Nephron progenitor cell (in vitro differentiated cells): ENCODE results near the gene ZSCAN25.

Experiments
- DNase-seq: peaks from one replicate; pipeline ENCODE4 v3.0.0; 2021
- H3K27ac Mint-ChIP-seq: 2 replicates; pipeline ENCODE4 v1.8.0; 2021; ENCODE audit warnings: mild to moderate bottlenecking, moderate library complexity, mixed read lengths
- H3K27me3 Mint-ChIP-seq: 2 replicates; pipeline ENCODE4 v1.8.0; 2021; ENCODE audit warnings: mild to moderate bottlenecking, low read depth, mixed read lengths; ENCODE audit not compliant: poor library complexity
- H3K36me3 Mint-ChIP-seq: 2 replicates; pipeline ENCODE4 v1.8.0; 2021; ENCODE audit warnings: low read depth, mixed read lengths
- H3K4me1 Mint-ChIP-seq: 2 replicates; pipeline ENCODE4 v1.8.0; 2021; ENCODE audit warnings: mixed read lengths
- H3K4me3 Mint-ChIP-seq: 2 replicates; pipeline ENCODE4 v1.8.0; 2021; ENCODE audit warnings: mild to moderate bottlenecking, moderate library complexity, mixed read lengths
- H3K9me3 Mint-ChIP-seq: 2 replicates; pipeline ENCODE4 v1.8.0; 2021; ENCODE audit warnings: mild to moderate bottlenecking, moderate library complexity, mixed read lengths
- TF ChIP-seq, protein P1 (sequence below): fragments of 200-600 bp; sonication (generic); IDR thresholded peaks from 2 replicates; pipeline ENCODE4 v1.5.0; 2021; ENCODE audit warnings: antibody characterized with exemption

The ZSCAN25 gene

GRCh38 chr7:99596408-99596955 lies 20.3 kb upstream of the ZSCAN25 start:
- no peaks in the 10 kb centered on the region for H3K4me1 Mint-ChIP-seq
- no peak overlapping the region for H3K27ac Mint-ChIP-seq

GRCh38 chr7:99597762-99598501 lies 18.8 kb upstream of the ZSCAN25 start, which contains the start of gene TMEM225B:
TSS of gene TMEM225B (plus strand) at chr7:99598267. CDS start at chr7:99604389, 6,122 bp downstream.
- Mint-ChIP-seq H3K27me3 (peaks cover 5% of the 10 kb centered on the region), H3K36me3 (no peaks in the 10 kb centered on the region), H3K4me1 (no peaks in the 10 kb centered on the region), H3K27ac (no peak within 1 kb of the TSS), H3K4me3 (no peak within 1 kb of the TSS), H3K9me3 (no peaks in the 10 kb centered on the region)
- DNase-seq: no peak
- TF ChIP-seq, protein P1, sequence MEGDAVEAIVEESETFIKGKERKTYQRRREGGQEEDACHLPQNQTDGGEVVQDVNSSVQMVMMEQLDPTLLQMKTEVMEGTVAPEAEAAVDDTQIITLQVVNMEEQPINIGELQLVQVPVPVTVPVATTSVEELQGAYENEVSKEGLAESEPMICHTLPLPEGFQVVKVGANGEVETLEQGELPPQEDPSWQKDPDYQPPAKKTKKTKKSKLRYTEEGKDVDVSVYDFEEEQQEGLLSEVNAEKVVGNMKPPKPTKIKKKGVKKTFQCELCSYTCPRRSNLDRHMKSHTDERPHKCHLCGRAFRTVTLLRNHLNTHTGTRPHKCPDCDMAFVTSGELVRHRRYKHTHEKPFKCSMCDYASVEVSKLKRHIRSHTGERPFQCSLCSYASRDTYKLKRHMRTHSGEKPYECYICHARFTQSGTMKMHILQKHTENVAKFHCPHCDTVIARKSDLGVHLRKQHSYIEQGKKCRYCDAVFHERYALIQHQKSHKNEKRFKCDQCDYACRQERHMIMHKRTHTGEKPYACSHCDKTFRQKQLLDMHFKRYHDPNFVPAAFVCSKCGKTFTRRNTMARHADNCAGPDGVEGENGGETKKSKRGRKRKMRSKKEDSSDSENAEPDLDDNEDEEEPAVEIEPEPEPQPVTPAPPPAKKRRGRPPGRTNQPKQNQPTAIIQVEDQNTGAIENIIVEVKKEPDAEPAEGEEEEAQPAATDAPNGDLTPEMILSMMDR: no peak

More at GRCh38 chr7:99596408-99596955, 20.3 kb upstream of the ZSCAN25 start:
- TF ChIP-seq, protein P1: no peak
- Mint-ChIP-seq H3K9me3 (no peaks in the 10 kb centered on the region), H3K27me3 (peaks cover 5% of the 10 kb centered on the region), H3K36me3 (no peaks in the 10 kb centered on the region), H3K4me3 (no peak overlapping the region)
- DNase-seq: no peak

GRCh38 chr7:99599836-99600235 lies 16.9 kb upstream of the ZSCAN25 start:
- H3K4me3 Mint-ChIP-seq: no peak overlapping the region
- no peak overlapping the region for H3K27ac Mint-ChIP-seq
- no peak for DNase-seq

DNA sequence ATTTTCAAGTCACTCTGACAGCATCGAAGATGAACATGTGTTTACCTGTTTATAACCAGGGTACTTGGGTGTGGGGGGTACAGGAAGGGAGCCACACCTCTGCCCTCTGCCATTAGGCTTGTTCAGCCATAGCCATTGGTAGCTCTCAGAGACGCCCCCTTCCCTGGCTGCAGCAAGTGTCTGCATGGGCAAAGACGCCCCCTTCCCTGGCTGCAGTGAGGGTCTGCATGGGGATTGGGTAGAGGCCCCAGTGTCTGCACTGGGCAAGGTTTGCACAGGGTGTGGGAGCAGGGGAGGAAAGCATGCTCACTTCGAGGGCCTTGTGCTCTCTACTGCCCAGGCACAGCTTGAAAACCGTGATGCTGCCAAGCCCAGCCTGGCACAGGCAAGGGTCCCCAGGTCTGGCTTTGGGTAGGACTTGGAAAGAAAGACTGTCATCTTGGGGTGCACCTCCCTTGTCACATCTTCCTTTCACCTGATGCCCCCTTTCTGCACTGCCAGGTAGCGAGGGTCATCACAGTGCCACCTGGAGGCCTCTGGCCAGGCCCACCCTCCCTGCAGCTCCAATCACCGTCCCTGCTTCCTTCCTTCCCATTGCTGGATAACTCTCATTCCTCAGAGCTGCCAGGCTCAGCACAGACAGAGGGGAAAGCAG lies 15.0 kb upstream of the ZSCAN25 start:
- Mint-ChIP-seq H3K27me3 (peaks cover 23% of the 10 kb centered on the region), H3K36me3 (no peaks in the 10 kb centered on the region), H3K27ac (no peak overlapping the region), H3K9me3 (no peaks in the 10 kb centered on the region), H3K4me3 (no peak overlapping the region), H3K4me1 (no peaks in the 10 kb centered on the region)
- TF ChIP-seq, protein P1: no peak
- no peak for DNase-seq

More at GRCh38 chr7:99599836-99600235, 16.9 kb upstream of the ZSCAN25 start:
- Mint-ChIP-seq H3K9me3 (no peaks in the 10 kb centered on the region), H3K27me3 (peaks cover 16% of the 10 kb centered on the region), H3K36me3 (no peaks in the 10 kb centered on the region), H3K4me1 (no peaks in the 10 kb centered on the region)
- TF ChIP-seq, protein P1: no peak

DNA sequence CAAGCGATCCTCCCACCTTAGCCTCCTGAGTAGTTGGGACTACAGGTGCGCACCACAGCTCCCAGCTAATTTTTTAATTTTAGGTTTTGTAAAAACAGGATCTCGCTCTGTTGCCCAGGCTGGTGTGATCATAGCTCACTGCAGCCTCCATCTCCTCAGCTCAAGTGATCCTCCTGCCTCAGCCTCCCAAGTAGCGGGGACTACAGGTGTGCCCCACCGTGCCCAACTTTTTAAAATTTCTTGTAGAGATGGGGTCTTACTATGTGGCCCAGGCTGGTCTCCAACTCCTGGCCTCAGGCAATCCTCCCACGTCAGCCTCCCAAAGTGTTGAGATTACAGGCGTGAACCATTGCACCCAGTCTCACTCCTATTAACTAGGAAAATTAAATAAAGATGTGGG lies 11.2 kb upstream of the ZSCAN25 start:
- DNase-seq: no peak
- no peak overlapping the region for H3K27ac Mint-ChIP-seq
- H3K27me3 Mint-ChIP-seq: peaks cover 47% of the 10 kb centered on the region
- H3K4me3 Mint-ChIP-seq: no peak overlapping the region
- no peaks in the 10 kb centered on the region for H3K4me1 Mint-ChIP-seq
- H3K9me3 Mint-ChIP-seq: no peaks in the 10 kb centered on the region
- H3K36me3 Mint-ChIP-seq: no peaks in the 10 kb centered on the region
- TF ChIP-seq, protein P1: no peak
